PFSK-1 (cell line): ENCODE results near the gene DPYD.

ENCODE experiments used
- POLR2AphosphoS5 ChIP-seq: IDR thresholded peaks from 2 replicates; pipeline ENCODE4 v1.6.1; 2012; ENCODE audit warnings: low read depth, mild to moderate bottlenecking, control low read depth, low read length, moderate library complexity
- SIN3A ChIP-seq: IDR thresholded peaks from 2 replicates; pipeline ENCODE4 v1.6.1; 2012; ENCODE audit warnings: mild to moderate bottlenecking, low read length, moderate library complexity, borderline replicate concordance; ENCODE audit not compliant: insufficient read depth
- TAF1 ChIP-seq: IDR thresholded peaks from 2 replicates; pipeline ENCODE4 v1.6.1; 2012; ENCODE audit warnings: low read length, control low read depth, borderline replicate concordance; ENCODE audit not compliant: insufficient read depth
- TF ChIP-seq, protein P1 (sequence below), 2 experiments: IDR thresholded peaks; 2 replicates each; pipeline versions ENCODE4 v1.6.1 to v1.8.0; 2011 to 2012; ENCODE audit warnings: low read depth in 2 of 2, low read length in 2 of 2, control low read depth in 1 of 2, inconsistent platforms in 1 of 2, mild to moderate bottlenecking in 1 of 2, moderate library complexity in 1 of 2; ENCODE audit not compliant: insufficient read depth in 1 of 2

DNA sequence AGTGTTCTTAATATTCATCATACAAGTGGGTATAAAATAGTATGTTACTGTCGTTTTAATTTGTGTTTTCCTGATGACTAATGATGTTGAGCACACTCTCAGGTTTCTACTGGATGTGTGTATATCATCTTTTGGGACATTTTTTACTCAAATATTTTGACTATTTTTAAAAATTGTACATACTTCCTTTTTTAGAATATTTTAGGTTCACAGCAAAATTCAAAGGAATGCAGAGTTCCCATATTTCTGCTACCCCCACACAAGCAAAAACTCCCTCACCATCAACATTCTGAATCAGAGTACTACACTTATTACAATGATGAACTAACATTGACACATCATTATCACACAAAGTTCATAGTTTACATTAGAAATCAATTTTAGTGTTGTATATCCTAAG lies 114.5 kb downstream of the DPYD start:
- TF ChIP-seq, protein P1, sequence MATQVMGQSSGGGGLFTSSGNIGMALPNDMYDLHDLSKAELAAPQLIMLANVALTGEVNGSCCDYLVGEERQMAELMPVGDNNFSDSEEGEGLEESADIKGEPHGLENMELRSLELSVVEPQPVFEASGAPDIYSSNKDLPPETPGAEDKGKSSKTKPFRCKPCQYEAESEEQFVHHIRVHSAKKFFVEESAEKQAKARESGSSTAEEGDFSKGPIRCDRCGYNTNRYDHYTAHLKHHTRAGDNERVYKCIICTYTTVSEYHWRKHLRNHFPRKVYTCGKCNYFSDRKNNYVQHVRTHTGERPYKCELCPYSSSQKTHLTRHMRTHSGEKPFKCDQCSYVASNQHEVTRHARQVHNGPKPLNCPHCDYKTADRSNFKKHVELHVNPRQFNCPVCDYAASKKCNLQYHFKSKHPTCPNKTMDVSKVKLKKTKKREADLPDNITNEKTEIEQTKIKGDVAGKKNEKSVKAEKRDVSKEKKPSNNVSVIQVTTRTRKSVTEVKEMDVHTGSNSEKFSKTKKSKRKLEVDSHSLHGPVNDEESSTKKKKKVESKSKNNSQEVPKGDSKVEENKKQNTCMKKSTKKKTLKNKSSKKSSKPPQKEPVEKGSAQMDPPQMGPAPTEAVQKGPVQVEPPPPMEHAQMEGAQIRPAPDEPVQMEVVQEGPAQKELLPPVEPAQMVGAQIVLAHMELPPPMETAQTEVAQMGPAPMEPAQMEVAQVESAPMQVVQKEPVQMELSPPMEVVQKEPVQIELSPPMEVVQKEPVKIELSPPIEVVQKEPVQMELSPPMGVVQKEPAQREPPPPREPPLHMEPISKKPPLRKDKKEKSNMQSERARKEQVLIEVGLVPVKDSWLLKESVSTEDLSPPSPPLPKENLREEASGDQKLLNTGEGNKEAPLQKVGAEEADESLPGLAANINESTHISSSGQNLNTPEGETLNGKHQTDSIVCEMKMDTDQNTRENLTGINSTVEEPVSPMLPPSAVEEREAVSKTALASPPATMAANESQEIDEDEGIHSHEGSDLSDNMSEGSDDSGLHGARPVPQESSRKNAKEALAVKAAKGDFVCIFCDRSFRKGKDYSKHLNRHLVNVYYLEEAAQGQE (IDR thresholded peaks at IDR 0.05; ENCODE audit: insufficient read depth in 1 of 2, low read depth in 2 of 2, low read length in 2 of 2): no peak
- TF ChIP-seq POLR2AphosphoS5 (no peak), SIN3A (no peak), TAF1 (no peak)
